ENCODE data around the gene KCNF1.

The KCNF1 gene

DNA sequence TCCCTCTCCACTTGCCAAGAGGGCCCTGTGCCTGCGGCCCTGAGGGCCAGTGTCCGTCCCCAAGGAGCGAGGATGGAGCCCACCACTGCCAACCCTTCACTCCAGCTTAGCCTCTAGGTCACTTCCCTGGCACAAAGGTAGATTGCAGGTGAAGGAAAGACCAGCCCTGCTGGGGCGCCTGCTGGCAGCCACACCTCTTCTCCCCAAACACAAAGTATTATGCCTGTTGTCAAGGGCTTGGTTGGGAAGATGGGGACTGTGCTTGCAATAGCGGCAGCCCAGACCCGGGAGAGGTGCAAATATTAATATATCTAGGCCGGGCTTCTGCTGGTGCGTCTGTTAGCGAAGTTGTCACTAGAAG, 7.7 kb downstream of the KCNF1 start:
- no peak for DNase-seq (ENCODE audit: low read depth, low spot score)

DNA sequence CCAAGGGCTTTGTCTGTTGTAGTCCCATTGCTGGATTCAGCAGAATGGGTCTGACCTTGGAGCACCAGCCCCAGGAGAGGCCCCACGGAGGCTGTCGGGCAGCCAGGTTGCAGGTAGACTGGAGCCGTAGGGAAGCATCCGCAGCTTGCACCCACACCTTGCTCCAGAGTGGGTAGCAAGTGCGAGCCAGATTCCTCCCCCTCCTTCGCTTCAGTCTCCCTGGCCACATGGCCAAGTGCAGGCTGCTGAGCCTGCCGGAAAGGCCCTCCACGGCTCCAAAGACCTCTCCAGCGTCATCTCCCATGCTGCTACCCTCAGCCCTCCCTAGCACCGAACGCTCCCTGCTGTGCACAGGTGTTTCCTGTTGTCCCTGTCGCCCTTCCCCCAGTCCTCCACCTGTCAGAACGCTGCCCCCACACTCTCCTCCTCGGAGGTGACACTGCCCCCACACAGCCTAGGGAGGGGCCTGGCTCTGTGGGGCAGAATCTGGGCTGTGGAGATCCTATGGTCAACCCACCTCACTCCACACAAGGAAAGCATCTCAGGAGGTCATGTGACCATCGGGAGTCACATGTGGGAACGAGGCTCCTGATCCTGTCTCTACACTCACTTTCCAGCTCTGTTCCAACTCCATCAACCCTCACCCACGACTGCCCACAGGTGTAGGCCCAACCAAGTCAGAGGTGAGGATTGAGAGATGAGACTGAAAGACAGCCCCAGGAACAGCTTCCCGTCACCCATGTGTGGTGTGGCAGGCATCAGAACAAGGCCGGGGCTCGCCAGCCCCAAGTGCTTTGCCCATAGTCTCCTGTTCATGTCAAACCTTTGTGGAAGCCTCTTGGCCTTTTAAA, 8.3 kb downstream of the KCNF1 start:
- DNase-seq (ENCODE audit: low read depth, low spot score) = no peak

DNA sequence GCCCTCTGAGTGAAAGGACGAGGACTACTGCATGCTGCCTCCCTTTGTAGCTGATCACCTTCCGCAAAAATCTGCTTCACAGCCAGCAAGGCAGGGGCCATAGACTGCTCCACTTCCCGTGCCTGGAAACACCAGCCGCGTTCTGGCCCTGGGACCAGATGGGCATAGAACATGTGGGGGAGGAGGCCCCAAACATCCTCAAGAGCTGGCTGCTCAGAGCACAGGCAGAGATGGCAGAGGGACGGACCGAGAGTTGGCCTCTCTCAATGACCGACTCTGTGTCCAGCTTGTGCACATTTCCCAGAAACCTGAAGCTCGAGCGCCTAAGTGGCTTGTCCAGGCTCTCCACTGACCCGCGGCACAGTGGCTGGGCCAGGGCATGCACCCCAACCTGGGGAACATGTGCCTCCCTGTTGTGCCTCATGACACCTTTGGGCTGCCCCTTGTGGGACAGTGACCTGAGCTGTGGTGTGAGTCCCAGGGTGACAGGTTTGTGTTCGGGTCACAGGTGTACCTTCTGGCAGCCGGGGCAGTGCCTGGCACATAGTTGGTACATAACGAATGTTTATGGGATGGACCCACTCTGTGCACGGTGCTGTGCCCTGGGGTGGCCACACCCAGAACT, 9.1 kb downstream of the KCNF1 start:
- no peak for DNase-seq (ENCODE audit: low read depth, low spot score)

DNA sequence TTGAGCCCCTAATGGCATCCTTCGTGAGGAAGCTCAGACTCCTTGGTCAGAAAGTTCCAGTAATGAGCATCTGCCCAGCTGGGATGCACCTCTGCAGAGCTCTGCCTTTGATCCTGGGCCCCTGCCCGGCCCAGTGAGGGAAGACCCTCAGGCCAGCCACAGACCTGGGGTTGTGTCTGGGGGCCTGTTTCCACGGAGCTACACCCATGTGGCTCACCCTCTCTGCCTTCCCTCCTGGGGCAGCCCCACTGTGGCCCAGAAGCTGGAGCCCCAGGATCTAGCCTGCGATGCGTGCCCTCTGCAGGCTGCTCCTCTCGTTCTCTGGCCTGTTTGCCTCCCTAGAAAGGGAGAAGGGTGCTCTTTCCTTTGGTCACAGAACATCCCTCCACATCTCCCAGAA, 9.8 kb downstream of the KCNF1 start:
- DNase-seq (ENCODE audit: low read depth, low spot score) = no peak

DNA sequence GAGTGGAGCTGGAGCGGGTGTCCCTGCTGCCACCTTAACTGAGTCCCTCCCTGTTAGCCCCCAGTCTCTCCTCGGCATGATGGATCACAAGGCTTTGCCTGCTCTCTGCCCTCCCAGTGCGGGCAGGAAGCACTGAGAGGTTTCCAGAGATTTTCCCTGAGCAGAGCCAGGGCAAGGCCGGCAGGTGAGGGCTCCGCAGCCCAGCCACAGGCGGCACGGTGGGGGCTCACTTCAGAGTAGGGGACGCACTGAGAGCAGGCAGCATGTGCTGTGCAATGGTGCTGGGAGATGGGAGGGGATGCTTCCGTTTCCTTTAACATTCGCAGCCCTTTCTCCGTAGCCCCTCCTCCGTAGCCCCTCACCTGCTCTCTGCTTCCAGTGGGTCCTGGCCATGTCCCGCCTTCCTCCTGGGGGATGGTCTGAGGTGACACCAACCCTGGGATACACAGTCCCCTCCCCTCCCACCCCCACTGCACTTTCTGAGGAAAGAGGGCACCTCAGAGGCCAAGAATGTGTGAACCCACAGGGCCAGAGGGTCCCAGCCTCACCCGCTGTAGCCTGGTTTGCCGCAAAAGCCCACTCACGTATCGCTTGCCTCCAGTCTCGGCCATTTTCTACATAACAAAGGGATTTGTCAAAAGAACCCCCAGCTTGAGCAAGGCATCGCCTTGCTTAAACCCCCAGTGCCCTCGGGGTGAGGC, 10.7 kb downstream of the KCNF1 start:
- DNase-seq (ENCODE audit: low read depth, low spot score) = no peak

DNA sequence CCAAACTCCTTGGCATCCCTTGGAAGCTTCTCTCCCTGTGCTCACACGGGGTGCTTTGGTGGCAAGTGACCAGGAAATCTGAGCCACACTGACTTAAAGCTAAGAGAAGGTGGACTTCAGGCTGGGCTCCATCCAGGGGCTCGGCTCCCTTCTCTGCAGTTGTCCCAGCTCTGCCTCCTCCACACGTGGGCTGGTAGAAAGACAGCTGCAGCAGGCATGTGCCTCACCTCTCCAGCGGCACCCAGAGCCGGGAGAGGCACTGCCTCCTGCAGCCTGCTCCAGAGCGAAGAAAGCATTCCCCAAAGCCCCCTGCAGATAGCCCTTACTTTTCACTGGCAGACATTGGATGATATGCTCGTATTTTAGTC, 11.3 kb downstream of the KCNF1 start:
- DNase-seq (ENCODE audit: low read depth, low spot score) = no peak

DNA sequence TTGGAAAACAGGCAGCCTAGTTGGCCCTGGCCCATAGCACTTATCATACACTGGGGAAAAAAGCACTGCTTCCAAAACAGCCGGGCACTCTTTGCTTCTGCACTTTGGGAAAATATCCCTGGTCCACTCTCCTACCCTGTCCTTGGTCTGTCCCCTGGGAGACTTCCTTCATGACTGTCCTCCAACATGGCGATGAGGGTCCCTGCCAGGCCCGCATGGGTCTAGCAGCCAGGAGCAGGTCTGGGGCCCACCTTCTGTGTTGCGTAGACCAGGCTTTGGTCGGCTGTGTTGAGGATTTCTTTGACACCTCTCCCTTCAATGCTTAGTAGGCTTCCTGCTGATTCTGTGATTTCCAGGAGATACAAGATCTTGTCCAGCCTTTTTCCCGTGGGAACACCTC, 12.2 kb downstream of the KCNF1 start:
- no peak for DNase-seq (ENCODE audit: low read depth, low spot score)

DNA sequence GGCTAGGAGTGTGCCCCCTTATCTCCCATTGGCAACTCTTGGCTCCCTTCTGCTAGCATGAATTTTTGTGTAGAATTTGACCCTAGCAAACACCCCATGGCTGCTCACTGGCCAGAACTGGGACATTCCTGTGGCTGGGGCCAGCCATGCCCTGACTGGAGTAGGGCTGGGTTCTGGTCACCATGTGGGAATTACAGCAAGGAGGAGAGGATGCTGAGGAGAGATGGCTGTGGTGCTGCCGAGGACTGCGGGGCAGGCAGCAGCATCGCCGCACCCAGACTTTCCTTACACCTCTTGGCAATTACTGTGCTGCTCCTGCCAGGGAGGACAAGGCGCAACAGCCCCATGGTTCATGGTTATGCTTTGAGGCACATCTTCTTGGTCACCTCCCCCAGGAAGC, 12.7 kb downstream of the KCNF1 start:
- no peak for DNase-seq (ENCODE audit: low read depth, low spot score)

DNA sequence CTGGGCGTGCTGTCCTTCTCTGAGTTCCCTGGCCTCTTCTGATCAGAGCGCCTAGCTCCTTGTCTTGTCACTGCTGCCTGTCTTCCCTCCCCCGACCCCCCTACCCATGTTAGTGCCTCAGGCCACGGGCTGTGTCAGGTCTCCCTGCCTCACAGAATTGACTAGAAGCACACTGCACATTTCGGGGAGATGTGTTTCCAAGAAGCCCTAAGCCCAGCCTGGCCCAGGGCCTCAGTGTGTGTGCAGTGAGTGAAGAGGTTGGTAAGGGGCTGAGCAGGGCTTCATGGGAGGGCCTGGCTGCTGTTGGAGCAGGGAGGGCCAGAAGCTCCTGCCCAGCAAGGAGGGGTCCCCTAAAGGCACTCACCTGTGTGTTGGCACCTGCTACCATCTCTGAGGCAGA, 13.1 kb downstream of the KCNF1 start:
- no peak for DNase-seq (ENCODE audit: low read depth, low spot score)

DNA sequence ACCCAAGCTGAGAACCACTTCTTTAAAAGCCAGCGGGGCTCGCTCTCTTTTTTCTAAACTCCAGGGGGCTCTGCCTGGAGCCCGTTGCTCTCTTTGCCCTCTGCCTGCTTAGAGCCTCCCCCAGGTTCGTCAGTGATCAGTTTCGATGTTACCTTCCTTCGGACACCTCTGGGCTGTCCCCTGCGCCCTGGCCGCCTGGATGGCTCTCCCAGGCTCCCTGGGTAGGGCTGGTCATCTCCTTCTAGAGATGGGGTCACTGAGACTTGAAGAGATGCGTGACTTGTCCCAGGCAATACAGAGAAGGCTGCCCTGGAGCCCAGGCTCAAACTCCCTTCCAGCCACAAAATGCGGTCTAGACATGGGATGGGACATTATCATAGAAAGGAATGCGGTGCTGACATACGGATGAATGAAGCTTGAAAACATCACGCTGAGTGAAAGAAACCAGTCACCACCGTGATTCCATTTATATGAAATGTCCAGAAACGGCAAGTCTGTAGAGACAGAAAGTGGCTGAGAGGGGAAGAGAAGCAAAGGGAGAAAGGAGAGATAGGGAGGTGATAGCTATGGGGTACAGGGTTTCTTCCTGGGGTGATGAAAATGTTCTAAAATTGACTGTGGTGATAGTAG, 14.6 kb downstream of the KCNF1 start:
- no peak for DNase-seq (ENCODE audit: low read depth, low spot score)

DNA sequence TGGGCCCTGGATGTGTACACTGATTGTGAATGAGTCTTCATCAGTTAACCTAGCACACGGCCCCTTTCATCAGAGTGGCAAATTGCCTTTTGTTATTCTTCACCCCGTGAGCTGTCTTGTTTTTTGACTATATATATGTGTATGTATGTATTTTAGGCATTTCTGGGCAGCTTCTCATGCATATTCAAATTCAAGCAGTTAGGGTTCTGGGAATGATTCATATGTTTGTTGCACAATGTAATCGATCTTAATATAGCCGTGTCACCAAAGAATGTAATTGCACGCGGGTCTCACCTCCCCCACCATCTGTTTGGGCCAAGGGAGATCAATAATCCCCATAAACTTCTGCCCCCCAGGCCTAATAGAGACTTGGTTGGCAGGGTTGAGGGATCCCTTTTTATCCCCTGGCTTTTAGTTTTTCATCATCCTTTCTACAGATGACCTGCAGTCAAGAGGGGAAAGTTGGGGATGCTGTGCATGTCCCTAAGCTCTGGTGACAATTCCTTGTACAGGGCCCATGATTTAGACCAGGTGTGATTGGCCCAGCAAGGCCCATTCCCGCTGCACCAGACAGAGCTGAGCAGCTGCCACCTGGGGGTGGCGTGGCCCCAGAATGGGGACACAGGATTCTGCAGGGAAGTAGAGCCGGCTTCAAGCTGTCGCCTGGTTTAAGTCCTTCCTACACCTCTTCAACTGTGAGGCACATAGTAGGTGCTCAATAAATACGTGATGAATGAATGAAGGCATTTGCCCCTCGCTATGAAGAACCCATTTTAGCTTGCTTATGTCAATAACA, 19.2 kb downstream of the KCNF1 start:
- no peak for DNase-seq (ENCODE audit: low read depth, low spot score)

DNA sequence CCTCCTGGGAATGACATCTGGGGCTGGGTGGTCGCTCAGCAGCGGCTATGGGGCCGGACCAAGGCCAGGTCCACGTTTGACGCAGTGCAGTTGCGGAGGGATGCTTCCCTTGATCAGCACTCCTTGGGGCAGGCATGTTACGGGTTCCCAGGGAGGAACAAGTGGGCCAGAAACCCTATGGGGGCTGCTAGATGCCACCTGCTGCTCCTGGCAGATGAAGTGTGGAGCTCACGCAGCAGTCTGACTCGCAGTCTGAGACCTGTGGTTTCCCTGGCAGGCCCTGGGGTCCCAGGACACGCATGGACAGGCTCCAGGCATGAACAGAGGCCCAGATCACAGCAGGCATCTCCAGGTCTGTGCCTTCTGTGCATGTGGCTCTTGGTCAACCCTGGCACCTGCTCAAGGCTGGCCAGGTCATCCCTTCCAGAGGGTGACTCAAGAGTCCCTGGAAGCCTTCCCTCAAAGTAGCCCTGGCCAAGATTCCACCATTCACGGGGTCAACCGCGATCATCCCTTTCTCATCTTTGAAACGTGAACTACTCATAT, 20.0 kb downstream of the KCNF1 start:
- DNase-seq (ENCODE audit: low read depth, low spot score) = no peak

DNA sequence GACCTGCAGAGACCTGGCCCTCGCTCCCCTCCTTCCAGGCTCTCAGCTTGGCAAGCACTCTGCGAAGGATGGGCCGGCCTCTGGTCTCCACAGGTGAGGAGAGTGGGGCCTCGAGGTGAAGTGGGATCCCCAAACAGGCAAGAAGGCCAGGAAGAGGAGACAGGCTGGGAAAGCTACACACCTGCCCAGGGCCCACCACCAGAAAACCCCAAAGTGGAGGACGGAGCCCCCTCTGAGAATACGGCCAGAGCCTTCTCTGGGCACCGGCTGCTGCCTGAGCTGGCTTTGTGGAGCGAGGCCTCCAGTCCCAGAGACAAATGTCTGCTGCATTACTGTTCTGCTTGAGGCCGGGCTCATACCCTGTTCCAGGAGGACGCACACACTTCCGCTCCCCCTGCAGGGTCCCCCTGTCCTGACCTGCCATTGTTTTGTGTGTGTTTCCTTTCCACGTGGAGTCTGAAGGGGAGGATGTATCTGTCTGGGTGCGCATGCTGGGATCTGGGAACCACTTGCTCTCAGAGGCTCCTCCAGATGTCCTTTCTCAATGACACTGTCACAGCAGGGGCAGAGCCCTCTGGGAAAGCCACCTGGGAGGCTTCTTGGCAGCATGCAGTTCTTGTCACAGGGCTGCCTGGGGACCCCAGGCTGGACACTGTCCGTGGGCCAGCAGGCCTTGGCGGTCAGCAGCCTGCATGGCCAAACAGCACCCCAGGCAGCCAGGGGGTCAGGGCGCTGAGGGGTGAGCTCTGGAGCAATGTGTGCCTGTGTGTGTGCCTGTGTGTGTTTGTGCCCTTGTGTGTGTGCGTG, 20.8 kb downstream of the KCNF1 start:
- DNase-seq (ENCODE audit: low read depth, low spot score) = no peak

DNA sequence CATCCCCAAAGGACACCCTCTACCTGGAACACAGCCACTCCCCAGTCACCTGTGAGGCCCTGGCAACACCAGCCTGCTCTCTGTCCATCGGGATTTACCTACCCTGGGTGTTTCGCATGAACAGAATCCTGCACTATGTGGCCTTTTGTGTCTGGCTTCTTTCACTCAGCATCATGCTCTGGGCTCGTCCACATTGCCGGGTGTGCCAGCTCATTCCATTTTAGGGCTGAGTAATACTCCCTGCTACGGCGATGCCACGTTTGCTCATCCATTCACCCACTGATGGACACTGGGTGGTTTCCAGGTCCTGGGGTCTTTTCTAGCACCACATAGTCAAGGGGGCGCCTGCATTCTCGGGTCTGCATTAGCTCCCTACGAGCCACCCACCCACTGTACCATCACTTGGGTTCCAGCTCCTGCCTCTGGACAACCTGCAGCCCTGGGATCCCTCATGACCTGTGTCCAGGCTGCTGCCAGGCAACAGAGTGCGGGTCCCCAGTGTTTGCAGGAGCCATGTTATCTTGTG, 22.0 kb downstream of the KCNF1 start:
- no peak for DNase-seq (ENCODE audit: low read depth, low spot score)

DNA sequence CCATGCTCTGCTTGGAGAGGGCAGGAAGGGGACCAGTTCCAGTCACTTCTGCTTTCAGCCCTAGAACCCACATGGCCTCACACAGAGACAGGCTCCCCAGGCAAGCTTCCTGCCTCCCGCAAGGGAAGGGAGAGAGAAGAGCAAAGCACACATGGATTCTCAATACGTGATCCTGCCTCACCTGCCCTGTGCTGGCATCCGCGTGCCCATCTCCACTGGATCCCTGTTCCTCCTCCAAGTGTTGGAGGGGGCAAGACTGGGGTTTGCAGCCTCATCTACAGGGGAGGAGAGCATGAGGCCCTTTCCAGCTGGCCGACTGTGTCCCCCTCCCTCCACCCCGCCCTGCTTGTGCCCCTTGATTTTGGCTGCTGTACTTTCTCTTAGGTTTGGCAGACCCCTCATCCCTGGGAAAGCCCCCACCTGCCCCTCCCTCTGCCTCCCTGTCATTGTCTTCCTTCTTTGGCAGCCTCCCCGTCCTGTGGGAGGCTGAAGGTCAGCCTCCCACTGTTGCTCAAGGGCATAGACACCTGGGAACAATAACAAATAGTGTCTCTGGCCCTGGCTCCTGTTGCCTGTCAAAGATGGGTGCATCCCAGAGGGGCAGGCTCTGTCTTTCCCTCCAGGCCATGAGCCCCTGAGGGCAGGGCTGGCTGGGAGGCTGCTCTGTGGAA, 22.7 kb downstream of the KCNF1 start:
- no peak for DNase-seq (ENCODE audit: low read depth, low spot score)

DNA sequence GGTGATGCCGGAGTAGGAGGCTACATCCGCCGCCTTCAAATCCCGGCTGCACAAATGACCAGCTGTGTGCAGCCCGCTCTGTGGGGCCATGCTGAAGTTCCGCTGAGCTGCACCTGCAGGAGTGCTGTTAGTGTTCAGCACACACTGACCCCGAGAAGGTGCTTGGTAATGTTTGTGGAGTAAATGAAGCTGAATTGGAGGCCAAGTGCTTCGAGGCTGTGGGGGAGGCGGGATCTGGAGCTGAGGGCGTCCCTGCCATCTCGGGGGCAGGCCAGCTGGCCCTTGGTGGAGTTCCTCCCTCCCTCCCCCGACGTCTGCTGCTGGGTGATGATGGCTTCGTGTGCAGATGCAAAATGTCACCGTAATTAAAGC, 23.2 kb downstream of the KCNF1 start:
- no peak for DNase-seq (ENCODE audit: low read depth, low spot score)

DNA sequence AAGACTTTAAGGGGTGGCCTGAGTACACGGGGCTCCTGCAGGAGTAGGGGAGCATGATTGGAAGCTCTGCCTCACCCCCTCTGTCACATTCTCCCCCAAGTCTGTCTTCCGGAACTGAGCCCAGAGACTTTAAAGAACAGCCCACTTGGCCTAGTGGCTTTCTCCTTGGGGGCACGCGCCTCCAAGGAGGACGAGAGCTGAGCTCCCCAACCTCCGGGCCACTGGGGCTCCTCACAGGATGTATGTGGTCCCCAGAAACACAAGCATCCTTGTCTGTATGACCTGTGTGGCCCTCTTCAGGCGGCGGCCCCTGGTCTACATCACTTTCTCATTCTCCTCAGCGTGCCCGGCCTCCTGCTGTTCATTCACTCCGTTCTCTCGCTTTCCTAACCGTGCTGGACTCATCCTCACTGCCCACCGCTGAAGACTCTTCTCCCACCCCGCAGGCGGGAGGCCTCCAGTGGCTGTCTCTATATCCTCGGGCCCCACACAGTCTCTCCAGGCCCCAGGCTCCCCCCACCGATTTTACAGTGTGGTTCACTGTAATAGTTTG, 23.7 kb downstream of the KCNF1 start:
- no peak for DNase-seq (ENCODE audit: low read depth, low spot score)

DNA sequence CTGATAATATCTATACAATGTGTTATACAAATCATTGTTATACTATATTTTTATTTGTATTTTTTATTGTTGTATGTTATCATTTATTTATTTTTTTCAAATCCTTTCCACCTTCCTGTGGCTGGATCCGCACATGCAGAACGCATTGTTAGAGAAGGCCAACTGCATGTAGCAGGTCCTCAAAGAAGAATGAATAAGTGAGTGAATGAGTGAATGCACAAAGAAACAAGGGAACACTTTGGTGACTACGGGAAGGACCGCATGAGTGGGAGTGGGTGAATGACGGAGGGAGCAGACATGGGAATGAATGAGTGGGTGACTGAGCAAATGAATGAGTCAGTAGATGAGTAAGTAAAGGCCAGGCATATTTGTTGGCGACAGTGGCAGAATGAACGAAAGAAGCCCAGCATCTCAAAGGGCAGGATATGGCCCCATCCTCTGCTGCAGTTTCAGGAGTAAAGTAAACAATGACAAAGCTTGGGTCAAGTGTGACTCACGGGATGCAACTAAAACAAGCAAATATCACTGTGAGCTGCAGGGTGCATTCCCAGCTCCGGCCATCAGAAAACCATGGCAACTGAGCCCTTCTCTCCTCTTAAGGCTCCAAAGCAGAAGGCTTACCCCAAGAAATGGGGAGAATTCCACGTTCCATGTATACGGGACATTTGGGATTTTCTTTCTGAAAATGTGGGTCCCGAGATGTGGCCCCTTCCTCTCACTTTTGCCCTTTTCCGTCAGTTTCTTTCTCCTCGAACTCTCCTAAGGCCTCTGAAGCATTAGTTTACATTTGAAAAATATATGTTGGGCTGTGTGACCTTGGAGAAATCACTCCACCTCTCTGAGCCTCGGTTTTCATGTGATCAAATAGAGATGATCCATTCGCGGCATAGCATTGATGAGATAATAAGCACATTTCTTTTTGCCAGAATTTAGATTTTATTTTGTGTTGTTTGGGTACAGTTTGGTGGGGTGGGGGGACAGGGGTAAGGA, 24.5 kb downstream of the KCNF1 start:
- peak; percentile 89 for DNase-seq (ENCODE audit: low read depth, low spot score)

Data from smooth muscle cell of the brain vasculature (primary cell).